Nephron (organoid): ENCODE results near the gene TRIM46.

Experiments used
- H3K27ac Mint-ChIP-seq, 3 experiments: 2 replicates each; pipeline ENCODE4 v1.8.0; 2020; ENCODE audit warnings: mixed read lengths in 3 of 3, mild to moderate bottlenecking in 2 of 3, moderate library complexity in 1 of 3
- H3K27me3 Mint-ChIP-seq: 2 replicates; pipeline ENCODE4 v1.8.0; 2021; ENCODE audit warnings: low read depth, mild to moderate bottlenecking, moderate library complexity, mixed read lengths
- H3K36me3 Mint-ChIP-seq: 2 replicates; pipeline ENCODE4 v1.8.0; 2020; ENCODE audit warnings: low read depth, mixed read lengths
- H3K4me1 Mint-ChIP-seq: 2 replicates; pipeline ENCODE4 v1.8.0; 2020; ENCODE audit warnings: mixed read lengths
- H3K4me3 Mint-ChIP-seq, 3 experiments: 2 replicates each; pipeline ENCODE4 v1.8.0; 2020; ENCODE audit warnings: mild to moderate bottlenecking in 3 of 3, mixed read lengths in 3 of 3, moderate library complexity in 2 of 3
- H3K9me3 Mint-ChIP-seq: 2 replicates; pipeline ENCODE4 v1.8.0; 2020; ENCODE audit warnings: mixed read lengths
- TF ChIP-seq, protein P1 (sequence below), 3 experiments: fragments of 200-600 bp; sonication (generic); IDR thresholded peaks; one replicate each; pipeline ENCODE4 v1.5.0; 2021; ENCODE audit warnings: antibody characterized with exemption in 3 of 3; ENCODE audit not compliant: unreplicated experiment in 3 of 3

The TRIM46 gene

DNA sequence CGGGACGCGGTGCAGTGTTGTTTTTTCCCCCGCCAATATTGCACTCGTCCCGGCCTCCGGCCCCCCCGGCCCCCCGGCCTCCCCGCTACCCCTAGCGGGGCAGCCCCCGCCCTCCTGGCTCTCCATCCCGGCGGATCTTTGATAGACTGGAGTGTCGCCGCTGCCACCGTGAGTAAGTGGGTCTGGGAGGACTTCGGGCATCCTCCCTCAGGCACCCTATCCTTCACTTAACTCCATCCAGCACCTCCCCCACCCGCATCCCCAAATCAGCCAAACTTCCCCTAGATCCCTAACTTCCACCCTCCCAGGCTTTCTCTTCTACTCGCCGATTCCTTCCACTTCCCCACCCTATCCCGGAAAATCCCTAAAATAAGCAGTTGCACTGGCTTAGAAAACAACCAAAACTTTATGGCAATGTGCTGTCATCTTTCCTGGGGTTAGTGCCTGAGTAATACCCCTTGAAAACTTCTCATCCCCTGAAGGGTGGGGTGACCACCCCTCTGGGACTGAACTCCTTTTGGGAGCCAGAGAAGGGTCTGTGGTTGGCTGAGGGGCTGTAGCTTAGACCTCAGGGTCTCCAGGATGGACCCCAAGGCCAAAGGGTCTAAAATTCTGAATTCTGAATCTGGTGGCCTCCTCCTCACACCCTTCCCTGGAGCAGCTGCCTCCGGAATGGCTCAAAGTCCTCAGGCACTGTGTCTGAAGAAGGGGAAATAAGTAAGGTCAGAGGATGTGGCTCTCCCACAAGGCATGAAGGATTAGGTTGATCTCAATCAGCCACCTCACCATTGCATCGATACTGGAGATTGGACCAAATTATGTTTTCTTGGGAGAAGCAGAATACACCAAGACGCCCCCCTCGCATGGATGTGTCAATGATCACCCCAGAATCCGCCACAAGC, 21.8 kb downstream of the TRIM46 start:
- H3K36me3 Mint-ChIP-seq, result peaks cover 18% of the 10 kb centered on the region

DNA sequence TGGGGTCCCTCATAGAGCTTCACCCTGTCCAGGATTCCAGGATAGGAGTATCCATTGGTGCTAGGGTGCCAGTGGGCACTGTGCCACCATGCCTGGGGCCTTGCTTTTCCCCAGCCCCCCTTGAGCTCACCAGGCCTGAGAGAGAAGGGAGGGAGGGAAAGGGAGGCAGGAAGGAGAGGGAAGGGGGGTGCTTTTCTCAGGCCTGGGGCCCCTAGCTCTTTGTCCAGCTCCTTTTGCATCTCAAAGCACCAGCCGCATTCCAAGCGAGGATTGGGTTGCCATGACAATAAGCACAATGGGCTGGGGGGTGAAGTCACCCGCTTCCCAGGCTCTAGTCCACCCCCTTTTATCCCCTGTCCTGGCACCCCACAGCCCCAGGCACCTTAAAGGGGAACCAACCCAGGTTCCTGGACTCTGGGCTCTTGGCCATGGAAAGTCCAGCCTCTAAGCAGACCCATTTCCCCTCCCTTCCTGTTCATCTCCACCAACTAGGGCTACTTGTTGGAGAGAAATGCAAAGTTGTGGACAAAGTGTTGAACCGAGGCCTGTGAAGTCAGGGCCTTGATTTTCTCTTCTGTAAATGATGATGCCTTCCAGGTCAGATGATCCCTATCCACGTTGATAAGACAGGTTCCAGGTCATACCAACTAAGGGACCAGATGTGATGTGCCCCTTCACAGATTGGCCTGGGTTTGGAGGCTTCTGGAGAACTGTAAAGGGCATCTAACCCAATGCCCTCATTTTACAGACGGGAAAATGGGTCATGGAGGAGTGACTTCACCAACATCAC, 22.6 kb downstream of the TRIM46 start:
- H3K27ac Mint-ChIP-seq, result peak overlapping the region in 2 of 3 experiments; percentile 11 to 48
- peaks cover 18% of the 10 kb centered on the region for H3K36me3 Mint-ChIP-seq
- peak overlapping the region; percentile 83 to 86 (median 85) for H3K4me3 Mint-ChIP-seq
- no peaks in the 10 kb centered on the region for H3K27me3 Mint-ChIP-seq
- no peaks in the 10 kb centered on the region for H3K9me3 Mint-ChIP-seq
- TF ChIP-seq, protein P1, sequence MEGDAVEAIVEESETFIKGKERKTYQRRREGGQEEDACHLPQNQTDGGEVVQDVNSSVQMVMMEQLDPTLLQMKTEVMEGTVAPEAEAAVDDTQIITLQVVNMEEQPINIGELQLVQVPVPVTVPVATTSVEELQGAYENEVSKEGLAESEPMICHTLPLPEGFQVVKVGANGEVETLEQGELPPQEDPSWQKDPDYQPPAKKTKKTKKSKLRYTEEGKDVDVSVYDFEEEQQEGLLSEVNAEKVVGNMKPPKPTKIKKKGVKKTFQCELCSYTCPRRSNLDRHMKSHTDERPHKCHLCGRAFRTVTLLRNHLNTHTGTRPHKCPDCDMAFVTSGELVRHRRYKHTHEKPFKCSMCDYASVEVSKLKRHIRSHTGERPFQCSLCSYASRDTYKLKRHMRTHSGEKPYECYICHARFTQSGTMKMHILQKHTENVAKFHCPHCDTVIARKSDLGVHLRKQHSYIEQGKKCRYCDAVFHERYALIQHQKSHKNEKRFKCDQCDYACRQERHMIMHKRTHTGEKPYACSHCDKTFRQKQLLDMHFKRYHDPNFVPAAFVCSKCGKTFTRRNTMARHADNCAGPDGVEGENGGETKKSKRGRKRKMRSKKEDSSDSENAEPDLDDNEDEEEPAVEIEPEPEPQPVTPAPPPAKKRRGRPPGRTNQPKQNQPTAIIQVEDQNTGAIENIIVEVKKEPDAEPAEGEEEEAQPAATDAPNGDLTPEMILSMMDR (IDR thresholded peaks at IDR 0.05; ENCODE audit: unreplicated experiment in 3 of 3), result no peak
- H3K4me1 Mint-ChIP-seq, result peaks cover 22% of the 10 kb centered on the region

More for the DNA sequence above, 21.8 kb downstream of the TRIM46 start:
- TF ChIP-seq, protein P1 (IDR thresholded peaks at IDR 0.05; ENCODE audit: unreplicated experiment in 3 of 3), result no peak
- Mint-ChIP-seq H3K27me3 (no peaks in the 10 kb centered on the region), H3K4me1 (peaks cover 22% of the 10 kb centered on the region), H3K4me3 (peak overlapping the region; percentile 83 to 86 (median 85)), H3K9me3 (no peaks in the 10 kb centered on the region), H3K27ac (peak overlapping the region; percentile 11 to 94 (median 37))

DNA sequence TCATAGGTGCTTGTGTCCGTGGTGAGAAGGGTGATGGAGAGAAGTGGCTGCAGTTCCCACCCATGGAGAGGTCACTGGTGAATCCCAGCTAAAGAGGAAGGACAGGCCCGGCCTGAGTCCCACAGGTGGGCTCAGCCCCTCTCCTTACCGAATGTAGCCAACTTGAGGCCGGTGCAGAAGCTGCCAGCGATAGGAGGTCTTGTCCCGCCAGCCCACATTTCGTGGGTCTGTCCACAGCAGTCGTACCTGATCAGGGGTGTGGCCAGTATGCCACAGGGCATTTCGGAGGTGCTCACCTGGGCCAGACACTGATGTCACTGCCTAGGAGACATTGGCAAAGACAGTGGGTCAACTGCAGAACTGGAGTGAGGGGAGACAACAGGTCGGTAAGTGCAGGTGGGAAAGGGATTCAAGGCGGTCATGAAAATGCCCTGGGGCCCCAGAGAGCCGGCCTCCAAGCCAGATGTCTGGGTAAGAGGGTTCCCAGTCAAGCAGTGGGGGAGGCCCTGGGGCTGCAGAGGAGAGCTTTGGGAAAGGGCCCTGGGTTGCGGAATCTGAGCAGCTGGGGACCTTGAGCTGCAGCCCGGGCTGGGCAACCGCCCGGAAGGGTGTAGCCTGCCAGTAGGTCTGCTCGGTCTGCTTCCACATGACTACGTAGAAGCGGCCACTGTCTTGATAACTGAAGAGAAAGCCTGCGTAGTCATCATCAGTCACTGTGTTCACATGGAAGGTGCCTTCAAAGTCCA, 23.4 kb downstream of the TRIM46 start:
- Mint-ChIP-seq H3K9me3 (no peaks in the 10 kb centered on the region), H3K27me3 (no peaks in the 10 kb centered on the region), H3K4me1 (peaks cover 22% of the 10 kb centered on the region), H3K4me3 (peak overlapping the region in 1 of 3 experiments; percentile 78), H3K36me3 (peaks cover 18% of the 10 kb centered on the region), H3K27ac (no peak overlapping the region)
- TF ChIP-seq, protein P1 (IDR thresholded peaks at IDR 0.05; ENCODE audit: unreplicated experiment in 3 of 3), result no peak

DNA sequence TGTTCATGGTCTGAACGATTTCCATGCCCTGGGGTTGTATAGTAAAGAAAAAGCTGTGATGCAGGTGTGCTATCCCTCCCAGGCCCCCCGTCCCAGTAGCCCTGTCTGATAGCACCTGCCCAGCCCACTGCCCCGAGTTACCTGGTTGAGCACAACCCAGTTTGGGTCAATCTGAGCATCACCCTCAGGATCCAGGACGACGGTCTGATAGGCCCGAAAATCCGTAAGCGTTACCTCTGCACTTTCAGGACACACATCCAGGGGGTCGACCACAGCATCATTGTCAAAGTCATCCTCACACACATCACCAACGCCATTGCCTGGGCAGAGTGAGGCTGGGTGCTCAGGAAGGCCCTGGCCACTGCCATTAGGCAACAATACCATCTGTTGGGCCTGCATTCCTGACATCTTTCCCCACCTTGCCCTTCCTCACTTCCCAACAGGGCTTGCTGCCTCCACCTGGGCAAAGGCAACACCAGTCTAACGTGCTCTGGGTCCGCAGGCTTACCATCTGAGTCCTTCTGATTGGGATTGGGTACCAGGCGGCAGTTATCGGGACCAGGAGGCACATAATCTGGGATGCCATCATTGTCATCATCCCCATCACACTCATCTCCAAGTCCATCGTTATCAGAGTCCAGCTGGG, 24.4 kb downstream of the TRIM46 start:
- TF ChIP-seq, protein P1 (IDR thresholded peaks at IDR 0.05; ENCODE audit: unreplicated experiment in 3 of 3), result no peak
- no peaks in the 10 kb centered on the region for H3K27me3 Mint-ChIP-seq
- no peak overlapping the region for H3K27ac Mint-ChIP-seq
- H3K4me1 Mint-ChIP-seq, result peaks cover 22% of the 10 kb centered on the region
- H3K36me3 Mint-ChIP-seq, result peaks cover 18% of the 10 kb centered on the region
- H3K4me3 Mint-ChIP-seq, result peak overlapping the region; percentile 16 to 69 (median 21)
- H3K9me3 Mint-ChIP-seq, result no peaks in the 10 kb centered on the region

DNA sequence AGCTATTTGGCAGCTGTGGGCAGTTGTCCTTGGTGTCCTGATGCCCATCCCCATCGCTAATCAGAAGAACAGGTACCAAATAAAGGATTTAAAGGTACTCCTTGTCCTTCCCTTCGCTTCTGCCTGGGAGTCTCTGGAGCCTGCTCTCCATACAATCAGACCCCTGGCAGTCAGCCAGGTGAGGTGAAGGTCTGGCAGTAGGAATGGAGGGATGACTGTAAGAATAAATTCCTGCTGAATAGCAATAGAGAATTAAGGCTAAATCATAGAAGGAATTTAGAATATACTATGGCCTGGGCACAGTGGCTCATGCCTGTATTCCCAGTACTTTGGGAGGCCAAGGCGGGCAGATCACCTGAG, 24.9 kb downstream of the TRIM46 start:
- no peak overlapping the region for H3K4me3 Mint-ChIP-seq
- no peak overlapping the region for H3K27ac Mint-ChIP-seq
- peaks cover 3% of the 10 kb centered on the region for H3K27me3 Mint-ChIP-seq
- H3K9me3 Mint-ChIP-seq, result no peaks in the 10 kb centered on the region
- H3K4me1 Mint-ChIP-seq, result peaks cover 18% of the 10 kb centered on the region
- TF ChIP-seq, protein P1 (IDR thresholded peaks at IDR 0.05; ENCODE audit: unreplicated experiment in 3 of 3), result no peak
- peaks cover 18% of the 10 kb centered on the region for H3K36me3 Mint-ChIP-seq
